Measurements from ENCODE around the gene TUBB4B.
A peak's percentile ranks its signal among the peaks of the same experiment; 100 is the strongest.

TUBB4B gene

DNA sequence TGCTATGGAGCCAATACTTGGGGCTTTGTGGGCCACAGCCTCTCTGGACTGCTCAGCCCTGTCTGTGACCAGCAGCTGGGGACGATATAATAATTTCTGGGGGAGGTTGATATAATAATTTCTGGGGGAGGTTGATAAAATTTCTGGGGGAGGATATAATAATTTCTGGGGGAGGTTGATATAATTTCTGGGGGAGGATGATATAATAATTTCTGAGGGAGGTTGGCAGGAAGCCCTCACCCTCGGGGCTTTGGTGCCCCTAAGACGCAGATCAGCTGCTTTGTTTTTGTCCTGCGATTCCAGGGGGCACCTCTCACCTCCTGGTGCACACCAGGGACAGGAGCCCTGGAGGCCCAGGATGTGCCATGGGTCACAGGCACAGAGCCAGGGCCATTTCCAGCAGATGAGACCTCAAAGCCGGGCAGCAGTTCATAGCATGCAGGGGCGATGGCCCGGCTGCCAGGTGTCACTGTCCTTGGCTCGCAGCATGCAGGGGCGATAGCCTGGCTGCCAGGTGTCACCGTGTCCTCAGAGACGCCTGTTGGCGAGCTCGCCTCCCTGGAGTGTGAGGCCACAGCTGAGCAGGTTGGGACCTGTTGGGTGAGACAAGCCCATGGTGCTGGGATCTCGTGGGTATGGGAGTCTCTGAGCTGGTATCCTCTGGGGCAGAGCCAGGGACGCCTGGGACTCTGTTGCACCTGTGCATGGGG is 32.7 kb downstream of the TUBB4B start:
- DNase-seq = peak; percentile 53

DNA sequence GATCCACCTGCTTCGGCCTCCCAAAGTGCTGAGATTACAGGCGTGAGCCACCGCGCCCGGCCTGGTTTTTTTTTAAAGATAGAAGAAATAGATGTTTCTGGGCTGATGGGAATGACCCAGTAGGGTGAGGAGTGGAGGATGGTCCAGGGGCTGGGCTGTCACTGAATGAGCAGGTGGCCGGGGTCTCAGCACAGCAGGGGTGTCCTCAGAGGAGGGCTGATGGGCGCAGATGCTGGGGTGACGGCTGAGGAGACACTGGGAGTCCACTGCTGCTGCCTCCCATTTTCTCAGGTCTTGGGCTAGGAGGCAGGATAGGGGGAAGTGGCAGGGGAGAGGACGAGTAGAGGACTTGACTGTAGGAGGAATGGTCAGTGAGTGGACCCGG is 34.1 kb downstream of the TUBB4B start:
- no peak for DNase-seq

DNA sequence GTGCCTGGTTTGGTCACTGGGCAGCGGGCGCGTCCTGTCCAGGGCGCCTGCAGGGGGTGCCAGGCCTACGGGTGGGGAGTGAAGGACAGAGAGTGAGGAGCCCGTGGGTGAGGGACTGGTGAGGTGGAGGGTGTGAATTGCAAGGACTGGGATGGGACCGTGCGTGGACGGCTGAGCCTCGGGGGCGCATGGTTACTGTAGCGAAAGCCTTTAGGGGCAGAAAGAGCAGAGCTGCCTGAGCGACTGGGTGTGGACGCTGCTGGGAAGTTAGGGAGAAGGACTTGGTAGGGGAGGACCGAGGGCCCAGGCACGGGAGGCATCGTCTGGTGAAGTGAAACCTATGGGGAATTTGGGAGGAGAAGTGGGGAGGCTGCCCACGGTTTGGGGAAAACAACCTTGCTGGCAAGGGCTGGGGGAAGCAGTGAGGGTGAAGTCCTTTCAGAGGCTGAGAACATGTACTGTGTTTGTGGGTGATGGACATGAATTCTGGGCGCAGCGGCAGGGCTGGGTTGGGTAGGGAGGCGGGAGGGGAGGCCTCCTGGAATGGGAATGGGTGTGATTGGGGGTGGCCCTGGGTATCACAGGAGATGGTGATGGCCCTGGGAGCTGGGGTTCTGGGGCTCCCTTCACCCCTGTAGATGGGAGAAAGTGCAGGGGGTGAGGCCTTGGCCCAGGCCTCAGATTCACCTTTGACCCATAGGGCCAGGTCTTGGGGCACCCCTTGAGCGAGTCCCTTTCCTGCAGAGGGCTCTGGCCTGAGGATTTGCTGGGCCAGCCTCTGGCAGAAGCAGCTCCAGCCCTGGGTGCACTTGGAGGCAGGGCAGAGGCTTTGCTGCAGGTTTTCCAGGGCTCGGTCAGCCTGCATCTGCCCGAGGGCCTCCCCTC is 34.7 kb downstream of the TUBB4B start:
- no peak for DNase-seq

DNA sequence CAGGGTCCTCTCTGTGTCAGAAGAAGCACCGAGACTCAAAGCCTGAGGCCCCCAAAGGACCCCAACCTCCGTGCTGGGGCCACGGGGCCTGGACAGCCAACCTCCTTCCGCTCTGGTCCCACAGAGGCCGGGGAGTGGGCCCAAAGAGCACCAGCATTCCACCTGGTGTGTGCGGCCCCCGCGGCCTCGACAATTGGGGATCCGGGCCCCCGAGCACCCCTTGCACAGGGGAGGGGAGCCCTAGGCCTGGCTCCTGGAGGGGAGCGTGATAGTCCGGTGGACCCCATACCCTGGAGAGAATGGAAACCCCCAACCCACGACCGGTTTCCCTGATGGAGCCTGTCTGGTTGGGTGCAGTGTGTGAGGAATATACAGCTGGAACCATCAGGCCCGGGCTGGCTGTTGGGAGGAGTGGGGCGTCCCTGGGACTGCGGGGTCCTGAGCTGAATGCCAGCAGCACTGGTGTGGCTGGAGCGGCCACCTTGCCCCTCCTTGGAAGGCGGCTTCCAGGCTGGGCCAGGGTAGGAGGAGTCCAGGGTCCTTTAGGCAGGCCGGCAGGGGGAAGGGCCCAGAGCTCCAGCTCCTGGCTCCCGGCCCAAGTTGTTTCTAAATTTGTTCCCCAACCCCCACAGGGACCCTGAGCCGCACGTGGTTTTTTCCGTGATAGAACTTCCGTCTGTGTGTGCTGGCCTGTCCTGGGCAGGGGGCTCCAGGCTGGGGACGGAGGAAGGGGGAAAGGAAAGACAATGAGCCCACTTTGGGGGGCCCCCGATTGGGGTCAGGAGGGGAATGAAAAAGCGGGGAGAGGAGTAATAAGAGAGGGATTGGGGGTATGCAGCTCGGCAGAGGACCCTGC is 35.6 kb downstream of the TUBB4B start:
- peak; percentile 82 for DNase-seq

DNA sequence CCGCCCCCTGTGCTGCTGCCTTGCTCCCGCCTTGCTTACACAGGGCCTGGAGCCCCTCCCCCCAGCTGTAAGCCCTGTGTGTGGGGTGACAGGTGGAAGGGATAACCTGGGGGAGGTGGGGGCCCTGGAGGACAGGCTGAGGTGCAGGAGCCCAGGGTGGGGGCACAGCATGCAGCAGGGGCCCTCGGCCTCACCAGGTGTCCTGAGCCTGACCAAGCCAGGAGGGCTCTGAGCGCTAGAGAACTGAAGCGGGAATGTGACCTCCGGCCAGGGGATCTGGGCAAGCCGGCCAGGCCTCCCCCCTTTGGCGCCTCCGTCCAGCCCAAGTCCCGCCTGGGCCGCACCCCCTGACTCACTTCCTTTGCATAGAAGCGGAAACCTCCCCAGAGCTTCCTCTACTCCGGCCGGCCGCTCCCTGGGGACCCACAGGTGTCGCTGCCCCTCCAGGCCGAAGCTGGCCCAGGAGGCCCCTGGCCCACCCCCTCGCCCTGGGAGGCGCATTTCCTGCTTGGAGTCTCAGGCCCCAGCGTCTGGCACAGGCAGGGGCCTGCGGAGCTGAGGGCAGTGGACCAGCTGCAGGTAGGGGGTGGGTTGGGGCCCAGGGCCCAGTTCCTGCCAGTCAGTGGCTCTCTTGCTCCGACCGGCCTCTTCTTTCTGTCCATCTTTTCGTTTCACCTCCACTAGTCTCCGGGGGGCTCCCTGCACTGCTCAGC is 36.4 kb downstream of the TUBB4B start, which contains the start of gene TOR4A:
TSS of gene TOR4A (plus strand) at position 398 of the 713 bp plus-strand sequence. CDS start 964 bp downstream, outside the sequence.
- peak; percentile 79 for DNase-seq

DNA sequence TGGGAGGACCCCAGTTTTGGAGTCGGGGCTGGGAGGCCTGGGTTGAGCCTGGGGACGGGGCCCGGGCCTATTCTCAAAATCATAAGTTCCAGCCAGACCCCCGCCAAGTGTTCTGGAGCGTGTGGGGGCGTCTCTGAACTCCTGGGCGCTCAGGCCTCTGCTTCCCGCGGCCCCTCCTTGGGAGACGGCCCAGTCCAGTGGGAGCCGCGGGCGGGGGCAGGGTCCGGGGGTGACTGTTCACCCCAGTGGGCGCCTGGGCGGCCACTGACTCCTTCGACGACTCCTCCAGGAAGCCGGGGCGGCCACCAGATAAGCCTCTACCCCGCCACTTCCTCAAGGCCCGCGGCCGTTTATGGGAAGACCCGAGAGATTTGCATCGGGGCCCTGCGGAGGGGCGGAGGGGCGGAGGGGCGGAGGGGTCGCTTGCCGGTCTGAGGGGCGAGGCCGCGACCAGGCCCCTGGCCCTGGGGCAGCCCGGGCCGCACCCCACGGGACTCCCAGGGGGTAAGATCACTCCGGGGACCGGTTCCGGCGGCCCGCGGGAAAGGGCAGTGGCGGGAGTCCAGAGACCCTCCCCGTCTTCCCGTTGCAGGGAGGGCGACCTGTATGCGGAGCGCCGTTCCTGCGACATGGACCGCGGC is 37.1 kb downstream of the TUBB4B start:
- DNase-seq = peak; percentile 44

DNA sequence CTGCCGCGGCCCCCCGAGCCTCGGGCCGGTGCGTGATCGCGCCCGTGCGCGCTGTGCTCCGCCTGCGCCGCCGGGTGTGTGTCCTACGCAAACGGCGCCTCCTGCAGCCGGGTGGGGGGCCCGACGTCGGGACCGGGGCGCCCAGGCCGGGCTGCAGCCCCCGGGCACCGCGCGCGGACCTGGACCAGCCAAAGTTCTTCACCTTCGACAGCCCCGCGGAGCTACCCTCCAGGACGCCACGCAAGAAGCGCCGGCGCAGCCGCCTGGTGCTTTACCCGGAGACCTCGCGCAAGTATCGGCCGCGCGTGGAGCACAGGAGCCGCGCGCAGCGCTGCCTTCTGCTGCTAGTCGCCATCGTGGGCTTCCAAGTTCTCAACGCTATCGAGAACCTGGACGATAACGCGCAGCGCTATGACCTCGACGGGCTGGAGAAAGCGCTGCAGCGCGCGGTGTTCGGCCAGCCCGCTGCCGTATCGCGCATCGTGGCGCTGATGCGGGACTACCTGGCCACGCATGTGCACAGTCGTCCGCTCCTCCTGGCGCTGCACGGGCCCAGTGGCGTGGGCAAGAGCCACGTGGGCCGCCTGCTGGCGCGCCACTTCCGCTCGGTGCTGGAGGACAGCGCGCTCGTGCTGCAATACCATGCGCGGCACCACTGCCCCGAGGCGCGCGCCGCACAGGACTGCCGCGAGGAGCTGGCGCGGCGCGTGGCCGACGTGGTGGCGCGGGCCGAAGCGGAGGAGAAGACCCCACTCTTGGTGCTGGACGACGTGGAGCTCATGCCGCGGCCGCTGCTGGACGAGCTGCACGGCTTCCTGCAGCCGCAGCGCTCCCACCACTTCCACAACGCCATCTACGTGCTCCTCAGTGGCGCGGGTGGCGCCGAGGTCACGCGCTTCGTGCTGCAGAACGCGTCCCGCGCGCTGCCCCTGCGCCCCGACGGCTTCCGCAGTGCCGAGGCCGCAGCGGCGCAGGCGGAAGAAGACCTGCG is 37.9 kb downstream of the TUBB4B start:
- no peak for DNase-seq

DNA sequence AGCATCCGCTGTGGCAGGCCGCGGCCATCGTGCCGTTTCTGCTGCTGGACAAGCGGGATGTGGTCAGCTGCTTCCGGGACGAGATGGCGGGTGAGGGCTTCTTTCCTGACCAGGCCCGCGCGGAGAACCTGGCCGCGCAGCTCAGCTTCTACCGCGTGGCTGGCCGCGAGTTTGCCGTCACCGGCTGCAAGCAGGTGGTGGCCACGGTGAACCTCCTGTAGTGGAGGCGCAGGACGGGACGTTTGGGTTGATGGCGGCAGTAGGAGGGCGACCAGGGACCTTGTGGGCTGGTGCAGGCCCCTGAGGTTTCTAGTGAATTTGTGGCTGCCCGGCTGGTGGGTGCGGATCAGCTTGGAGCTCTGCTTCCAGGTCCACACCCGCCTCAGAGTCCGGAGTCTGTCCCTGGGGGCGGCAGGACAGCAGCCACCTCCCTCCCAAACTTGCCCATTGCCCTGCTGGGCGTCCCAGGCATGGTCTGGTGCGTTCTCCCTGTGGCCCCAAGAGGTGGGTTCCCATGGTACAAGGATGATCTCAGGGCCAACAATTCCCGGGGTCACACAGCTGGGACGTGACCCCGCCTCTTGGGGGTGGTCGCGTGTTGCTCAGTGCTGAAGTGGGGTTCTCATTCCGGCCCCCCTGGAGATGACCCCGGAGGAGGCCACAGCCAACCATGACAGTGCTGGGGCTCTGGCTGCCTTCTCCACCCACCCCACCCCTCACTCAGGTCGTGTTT is 38.8 kb downstream of the TUBB4B start:
- DNase-seq = no peak

DNA sequence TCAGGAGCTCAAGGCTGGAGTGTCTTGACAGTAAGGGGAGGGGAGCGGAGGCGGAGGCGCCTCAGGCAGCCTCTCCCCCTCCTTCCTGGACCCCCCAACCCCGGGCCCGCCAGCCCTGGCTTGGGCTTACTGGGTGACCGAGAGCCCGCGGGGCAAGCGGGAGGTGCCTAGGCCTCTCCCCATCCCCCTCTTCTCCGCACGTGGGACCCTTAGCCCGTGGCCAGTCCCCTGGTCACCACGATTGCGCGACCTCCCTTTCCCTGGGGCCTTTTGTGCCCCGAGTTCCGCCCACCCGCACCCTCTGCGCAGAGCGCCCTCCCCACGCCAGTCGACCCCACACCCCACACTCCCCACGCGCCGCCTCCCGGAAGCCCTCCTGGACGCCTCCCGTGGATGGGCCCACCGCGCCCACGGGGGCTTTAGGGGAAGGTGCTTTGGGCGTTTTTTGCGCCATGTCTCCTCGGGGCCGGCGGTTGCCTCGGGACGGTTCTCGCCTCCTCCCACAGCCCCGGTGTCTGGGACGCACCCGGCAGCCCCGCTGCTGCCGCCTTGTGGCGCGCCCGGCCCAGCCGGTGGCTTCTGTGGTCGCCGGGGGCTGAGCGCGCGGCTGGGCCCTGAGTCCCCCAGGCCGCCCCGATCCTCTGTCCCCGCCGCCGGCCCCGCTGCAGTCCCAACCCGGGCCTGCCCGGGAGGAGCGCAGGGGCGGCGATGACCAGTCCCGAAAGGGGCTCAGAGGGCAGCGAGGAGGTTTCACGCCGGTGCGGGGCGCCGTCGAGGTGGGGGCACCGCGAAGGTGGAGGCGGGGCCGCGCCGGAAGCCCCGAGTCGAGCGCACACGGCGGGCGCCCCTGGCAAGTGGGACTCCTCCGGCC is 39.6 kb downstream of the TUBB4B start:
- DNase-seq = no peak

DNA sequence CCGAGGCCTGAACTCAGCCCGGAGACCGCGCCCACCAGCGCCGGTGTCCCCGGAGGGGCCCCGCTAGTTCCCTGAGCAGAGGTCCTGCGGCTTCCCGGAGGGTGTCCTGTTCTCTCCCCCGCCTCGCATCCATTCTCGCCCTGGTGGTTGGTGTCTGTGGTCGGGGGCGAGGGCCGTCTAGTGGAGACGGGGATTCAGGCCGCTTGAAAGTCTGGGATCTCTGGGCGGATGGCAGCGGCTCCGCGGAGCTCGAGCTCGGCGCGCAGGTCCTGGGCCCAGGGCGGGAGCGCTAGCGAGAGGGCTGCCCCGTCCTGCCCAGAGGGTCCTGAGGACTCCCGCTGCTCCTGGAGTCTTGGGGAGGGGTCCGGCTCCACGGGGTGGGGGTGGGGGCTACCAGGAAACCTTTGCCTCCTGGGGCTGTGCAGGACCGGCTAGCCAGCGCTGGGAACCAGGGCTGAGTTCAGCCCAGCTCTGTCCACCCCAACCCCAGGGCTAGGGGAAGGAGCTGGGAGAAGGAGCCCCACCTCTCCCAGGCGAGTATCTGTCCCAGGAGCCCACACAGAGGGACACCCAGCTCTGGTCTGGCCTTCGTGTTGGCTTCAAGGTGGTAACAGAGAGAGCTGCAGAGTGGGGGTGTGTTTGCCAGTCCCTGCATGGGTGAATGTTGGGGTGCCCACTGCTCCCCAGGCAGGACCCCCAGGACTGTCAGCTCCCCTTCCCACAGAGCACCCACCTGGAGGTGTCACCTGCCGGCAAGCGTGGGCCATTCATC is 40.4 kb downstream of the TUBB4B start:
- DNase-seq = no peak

DNA sequence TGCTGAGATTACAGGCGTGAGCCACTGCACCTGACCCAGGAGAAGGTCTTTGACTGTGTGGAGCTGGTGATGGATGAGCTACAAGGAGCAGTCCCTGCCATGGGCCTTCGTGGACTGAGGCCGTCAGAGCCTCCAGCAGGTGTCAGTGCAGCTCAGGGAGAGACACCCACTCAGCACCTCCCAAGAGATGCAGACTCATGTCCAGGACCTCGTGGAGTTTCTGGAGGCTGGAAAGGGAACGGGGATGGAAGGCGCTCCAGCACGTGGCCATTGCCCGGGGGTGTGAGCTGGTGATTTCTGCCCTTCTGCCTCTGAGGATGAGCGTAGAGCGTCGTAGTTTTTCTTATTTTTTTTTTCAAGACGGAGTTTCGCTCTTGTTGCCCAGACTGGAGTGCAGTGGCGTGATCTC is 45.9 kb downstream of the TUBB4B start:
- peak; percentile 65 for DNase-seq

DNA sequence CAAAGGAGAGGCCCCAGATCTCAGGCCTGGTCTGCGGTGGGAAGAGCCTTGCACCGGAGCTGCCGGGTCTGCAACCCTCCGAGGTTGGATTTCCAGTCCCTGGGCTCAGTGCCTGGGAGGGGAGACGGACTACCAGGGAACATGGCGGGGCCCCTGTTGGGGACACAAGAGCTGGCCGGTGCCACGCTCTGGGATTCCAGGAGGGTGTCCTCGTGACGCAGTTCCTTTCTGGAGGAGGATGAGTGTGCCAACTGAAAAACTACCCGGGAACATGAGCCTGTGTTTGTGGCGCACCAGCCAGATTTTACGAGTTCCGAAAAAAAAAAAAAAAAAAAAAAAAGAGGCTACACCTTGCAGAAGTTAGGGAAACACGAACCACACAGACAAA is 52.0 kb downstream of the TUBB4B start:
- no peak for DNase-seq
